Fibroblast of skin of abdomen (primary cell): Measurements from ENCODE around the gene MT1A.
A peak's percentile ranks its signal among the peaks of the same experiment; 100 is the strongest.
"Not testable (repeated sequence)": the region's sequence is repeated elsewhere in the genome, so short reads cannot be mapped to it uniquely, and the experiment has no call there.

Experiments
- DNase-seq: peaks from one replicate; pipeline ENCODE4 v3.0.0-alpha.2; 2013

MT1A gene

DNA sequence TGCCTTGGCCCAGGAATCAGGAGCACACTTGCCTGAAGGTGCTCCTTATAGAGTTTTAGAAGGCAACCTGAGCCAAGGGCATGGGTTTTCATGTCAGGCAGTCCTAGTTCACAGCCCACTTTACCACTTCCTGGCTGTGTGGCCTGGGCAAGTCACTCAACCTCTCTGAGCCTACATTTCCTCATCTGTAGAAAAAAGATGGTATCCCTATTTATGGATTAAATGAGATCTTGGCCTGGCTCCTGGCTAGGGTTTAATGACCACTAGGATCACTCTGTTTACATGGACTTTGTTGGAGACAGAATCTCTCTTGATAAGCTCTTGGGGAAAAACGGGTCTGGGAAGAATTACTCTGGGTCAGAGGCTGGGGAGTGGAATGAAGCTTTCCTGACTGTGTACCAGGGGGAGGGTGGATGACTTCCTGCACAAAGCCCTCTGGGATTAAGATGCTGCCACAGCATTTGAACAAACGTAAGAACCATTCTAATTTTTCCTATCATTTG, 27.8 kb upstream of the MT1A start:
- DNase-seq: no peak

DNA sequence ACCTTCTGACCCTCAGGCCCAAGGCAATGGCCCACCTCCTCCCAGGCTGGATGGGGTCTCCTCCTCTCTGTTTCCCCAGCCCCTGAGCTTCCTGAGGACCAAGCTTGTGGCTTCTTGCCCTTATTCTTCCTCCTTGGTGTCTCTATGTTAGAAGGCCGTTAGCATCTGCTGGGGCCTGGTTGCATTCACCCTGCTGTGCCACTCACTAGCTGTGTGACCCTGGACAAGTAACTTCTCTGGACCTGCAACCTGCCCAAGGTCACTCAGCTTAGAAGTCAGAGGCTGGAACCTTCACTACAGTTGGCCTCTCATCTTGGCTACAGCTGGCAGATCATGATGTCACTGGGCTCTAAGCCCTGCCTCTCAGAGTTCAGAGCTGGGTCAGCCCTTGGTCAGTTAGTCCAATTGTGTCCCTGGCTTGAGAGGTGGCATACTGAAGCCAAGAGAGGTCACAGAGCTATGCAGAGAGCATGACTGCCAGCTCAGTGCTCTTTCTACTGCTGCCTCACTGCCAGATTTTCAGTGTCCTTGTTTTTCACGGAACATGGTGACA, 27.1 kb upstream of the MT1A start:
- no peak for DNase-seq

DNA sequence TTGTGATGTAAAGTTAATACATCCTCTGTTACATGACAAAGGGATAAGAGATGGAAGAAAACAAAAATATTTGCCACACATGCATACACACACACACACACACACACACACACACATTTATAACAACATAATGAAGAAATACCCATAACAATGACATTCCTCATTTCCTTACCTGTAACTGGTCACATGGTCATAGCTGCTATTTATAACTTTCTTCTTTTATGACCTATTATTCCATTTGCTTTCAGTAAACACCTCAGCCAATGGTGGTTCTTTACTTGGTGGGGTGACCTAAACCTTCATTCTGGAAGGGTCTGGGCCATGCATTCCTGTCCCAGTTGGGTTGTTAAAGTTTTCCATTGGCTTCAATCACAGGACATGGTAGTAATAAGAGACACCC, 24.8 kb upstream of the MT1A start:
- no peak for DNase-seq

DNA sequence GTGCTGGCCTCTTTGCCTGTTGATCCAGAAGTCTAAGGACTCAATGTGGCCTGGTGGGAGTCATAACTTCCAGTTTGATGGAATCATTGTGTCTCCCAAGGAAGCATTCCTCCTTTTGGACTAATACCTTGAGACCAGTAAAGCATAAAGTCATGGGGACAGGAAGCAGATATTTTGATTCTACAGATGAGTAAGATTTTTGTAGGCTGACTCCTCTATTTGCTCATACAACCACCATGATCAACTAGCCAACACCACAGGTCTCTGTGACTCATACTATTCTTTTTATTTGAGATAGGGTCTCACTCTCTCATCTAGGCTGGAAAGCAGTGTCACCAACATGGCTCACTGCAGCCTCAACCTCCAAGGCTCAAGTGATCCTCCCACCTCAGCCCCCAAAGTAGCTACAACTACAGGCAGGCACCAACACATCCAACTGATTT, 23.9 kb upstream of the MT1A start:
- peak; percentile 74 for DNase-seq

DNA sequence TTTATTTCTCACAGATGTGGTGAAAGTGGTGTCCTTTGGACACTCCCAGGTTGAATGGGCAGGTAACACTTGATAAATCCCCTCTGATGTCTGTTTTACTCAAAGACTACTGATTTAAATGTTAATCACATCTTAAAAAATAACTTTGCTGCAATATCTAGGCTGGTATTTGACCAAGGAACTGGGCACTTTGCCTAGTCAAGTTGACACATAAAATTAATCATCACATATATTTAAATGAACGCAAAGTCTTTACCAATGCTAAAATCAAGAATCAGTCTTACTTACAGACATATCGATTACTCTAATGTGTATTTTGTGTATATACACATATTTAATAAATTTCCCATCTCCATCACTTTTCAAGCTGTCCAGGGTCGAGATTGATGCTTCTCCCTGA, 23.1 kb upstream of the MT1A start:
- DNase-seq: peak; percentile 46

DNA sequence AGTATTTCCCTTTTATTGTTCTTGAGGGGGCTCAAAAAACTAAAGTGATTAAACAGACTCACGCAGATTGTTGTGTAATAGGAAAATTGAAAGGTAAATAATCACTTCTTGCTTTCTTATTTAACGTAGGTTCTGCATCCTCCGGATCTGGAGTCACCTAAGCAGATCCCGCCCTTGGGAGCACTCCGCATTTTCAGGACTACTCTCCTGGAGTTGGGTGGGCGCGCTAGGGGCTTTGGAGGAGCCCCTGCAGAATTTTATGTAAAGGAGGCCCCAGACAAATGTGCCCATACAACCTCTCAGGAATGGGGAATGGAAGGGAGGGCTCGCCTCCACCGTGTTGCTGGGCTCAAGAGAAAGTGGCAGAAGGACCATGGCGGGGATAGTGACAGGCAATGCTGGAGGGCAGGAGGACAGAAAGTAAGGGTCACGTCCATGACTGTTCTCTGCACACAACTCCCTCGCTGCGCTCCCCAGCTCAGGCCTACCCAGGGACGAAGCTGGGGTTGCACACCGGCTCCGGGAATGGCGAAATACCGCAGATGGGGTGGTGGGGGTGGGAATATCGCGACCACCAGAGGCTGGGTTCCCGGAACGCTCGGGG, 21.8 kb upstream of the MT1A start:
- DNase-seq: no peak

DNA sequence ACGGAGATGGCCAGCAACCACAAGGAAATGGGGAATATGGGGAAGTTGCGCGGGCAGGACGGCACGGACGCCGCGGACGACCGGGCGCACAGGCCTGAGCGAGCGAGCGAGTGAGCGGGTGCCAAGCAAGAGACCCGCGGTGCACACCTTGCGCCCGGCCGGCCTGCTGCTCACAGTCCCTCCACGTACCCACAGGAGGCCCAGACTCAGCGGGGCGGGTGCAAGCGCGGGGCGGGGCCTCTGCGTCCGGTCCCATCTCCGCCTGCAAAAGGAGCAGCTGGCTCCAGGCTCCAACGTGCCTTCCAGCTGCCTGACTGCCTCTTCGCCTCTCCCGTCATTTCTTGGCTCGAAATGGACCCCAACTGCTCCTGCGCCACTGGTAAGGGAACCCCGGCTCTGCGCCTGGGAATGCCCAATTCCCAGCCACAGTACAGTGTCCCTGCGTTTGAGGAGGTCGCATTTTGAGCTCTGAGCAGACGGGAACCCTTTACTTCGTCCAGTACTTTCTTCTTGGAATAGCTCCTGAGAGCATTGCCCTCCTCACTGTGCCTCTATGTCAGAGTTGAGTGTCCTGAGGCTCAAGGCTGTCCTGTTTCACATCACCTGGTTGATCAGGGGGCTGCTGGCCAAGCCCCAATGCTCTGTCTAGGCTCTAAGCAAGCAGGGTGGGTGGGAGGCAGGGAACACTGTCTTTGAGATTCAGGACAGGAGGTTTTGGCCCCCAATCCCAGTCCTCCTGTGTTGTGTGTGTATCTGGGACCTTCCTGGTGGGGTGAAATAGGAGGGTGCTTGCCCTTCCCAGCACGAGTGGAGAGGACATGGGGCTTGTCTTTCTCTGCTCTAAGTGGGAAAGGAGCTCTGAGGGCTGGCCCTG, 21.0 kb upstream of the MT1A start:
- peak; percentile 58 for DNase-seq

DNA sequence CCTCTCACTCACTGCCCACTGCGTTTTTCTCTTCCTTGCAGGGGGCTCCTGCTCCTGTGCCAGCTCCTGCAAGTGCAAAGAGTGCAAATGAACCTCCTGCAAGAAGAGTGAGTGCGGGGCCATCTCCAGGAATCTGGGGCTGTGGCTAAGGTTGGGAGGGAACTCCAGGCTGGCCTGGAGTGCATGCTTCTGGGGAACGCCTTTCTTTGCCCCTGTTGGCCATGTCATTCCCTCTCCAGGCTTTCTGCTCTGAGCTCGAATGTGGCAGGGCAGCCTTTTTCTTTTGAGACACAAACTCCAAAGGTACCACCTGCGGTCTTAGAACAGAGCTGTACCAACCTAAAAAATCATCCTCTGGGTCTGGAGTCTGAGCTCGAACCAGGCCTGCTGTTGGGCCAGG, 20.3 kb upstream of the MT1A start:
- DNase-seq: no peak

DNA sequence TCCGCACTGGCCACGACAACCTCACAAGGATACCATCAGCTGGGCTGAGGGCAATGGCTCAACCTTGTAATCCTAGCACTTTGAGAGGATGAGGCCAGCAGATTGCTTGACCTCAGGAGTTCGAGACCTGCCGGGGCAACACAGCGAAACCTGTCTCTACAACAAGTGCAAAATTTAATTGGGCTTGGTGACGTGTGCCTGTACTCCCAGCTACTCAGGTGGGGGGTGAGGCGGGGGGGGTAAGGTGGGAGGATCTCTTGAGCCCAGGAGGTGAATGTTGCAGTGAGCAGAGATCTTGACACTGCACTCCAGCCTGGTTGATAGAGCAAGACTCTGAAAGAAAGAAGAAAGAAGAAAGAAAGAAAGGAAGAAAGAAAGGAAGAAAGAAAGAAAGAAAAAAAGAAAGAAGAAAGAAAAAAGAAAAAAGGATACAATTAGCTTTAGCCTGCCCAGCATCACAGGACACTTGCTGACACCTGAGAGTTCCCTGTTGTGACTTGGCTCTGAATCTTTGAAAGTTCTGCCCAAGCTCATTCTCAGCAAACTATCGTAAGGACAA, 18.0 kb upstream of the MT1A start:
- no peak for DNase-seq

DNA sequence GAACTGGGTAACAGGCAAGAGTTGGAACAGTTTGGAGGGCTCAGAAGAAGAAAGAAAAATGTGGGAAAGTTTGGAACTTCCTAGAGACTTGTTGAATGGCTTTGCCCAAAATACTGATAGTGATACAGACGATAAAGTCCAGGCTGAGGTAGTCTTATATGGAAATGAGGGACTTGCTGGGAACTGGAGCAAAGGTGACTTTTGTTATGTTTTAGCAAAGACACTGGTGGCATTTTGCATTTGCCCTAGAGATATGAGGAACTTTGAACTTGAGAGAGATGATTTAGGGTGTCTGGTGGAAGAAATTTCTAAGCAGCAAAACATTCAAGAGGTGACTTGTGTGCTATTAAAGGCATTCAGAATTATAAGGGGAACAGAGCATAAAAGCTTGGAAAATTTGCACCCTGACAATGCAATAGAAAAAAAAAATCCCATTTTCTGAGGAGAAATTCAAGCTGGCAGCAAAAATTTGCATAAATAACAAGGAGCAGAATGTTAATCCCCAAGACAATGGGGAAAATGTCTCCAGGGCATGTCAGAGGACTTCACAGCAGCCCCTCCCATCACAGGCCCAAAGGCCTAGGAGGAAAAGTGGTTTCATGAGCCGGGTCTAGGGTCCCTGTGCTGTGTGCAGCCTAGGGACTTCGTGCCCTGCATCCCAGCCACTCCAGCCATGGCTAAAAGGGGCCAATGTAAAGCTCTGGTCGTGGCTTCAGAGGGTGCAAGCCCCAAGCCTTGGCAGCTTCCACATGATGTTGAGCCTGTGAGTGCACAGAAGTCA, 16.6 kb upstream of the MT1A start:
- DNase-seq: not testable (repeated sequence)

DNA sequence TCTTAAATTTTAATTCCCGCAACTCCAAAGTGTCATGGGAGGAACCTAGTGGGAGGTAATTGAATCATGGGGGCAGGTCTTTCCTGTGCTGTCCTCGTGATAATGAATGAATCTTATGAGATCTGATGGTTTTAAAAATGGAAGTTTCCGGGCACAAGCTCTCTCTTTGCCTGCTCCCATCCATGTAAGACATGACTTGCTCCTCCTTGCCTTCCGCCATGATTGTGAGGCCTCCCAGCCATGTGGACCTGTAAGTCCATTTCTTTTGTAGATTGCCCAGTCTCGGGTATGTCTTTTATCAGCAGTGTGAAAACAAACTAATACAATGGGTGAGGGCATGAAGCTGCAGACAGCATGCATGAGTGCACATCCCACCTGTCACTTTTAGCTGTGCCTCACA, 15.3 kb upstream of the MT1A start:
- DNase-seq: not testable (repeated sequence)

DNA sequence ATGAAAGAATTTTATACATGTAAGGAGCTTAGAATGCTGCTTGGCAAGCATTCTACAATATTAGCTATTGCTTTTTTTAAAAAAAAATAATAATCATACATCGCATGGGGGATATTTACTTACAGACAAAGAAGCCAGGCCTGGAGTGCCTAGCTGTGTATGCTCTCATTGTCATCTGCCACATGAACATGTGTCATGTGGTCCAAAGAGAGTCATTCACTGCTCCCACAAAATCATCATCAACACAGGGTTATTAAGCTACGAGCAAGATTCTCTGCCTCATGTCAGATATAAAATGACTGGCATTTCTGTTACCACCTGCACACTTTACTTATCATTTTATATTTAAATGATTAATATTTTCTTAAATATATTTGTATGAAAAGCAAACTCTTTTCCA, 14.8 kb upstream of the MT1A start:
- no peak for DNase-seq

DNA sequence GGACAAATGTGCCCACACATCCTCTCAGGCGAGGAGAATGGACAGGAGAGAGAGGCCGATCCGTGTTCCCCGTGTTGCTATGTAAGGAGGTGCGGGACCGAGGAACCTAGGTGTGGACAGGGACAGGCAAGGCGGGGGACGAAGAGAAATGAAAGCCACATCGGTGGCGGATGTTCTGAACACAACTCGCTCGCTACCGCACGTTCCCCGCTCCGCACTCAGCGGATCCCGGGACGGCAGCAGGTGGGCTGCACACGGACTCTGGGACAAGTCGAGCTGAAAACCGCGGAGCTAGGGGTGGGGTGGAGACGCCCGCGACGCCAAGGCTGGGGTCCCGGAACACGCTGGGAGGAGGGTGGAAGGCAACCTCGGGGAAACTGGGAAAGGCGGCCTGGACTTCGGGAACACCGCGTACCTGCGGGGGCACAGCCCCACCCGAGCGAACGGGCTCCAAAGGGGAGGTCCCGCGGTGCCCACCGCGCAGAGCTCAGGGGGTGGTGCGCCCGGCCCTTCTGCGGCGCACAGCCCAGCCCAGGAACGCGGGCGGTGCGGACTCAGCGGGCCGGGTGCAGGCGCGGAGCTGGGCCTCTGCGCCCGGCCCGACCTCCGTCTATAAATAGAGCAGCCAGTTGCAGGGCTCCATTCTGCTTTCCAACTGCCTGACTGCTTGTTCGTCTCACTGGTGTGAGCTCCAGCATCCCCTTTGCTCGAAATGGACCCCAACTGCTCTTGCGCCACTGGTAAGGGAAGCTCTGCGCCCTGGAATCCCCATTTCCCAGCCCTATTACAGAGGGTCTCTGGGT, 13.1 kb upstream of the MT1A start, which contains the start of gene MT1E:
MT1E (plus strand) TSS at position 642 of the 803 bp plus-strand sequence; CDS start at position 713, 71 bp downstream.
- DNase-seq: peak; percentile 86

DNA sequence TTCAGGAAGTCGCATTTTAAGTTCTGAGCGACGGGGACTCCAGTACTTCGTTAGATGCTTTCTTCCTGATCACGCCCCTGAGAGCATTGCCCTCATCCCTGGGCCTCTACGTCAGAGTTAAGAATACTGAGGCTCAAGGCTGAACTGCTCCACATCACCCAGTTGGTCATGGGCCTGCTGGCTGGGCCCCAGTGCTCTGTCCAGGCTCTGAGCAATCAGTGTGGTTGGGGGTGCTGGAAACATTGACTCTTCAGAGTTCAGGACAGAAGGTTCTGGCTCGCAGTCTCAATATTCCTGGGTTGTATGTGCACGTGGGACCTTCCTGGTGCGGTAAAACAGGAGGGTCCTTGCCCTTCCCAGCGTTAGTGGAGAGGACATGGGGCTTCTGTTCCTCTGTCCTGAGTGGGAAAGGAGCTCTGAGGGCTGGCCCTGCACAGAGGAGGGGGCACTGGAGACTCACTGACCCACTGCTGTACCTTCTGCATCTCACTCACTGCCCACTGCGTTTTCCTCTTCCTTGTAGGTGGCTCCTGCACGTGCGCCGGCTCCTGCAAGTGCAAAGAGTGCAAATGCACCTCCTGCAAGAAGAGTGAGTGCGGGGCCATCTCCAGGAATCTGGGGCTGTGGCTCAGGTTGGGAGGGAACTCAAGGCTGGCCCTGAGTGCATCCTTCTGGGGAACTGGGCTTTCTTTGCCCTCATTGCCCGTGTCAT, 12.4 kb upstream of the MT1A start:
- DNase-seq: peak; percentile 64

DNA sequence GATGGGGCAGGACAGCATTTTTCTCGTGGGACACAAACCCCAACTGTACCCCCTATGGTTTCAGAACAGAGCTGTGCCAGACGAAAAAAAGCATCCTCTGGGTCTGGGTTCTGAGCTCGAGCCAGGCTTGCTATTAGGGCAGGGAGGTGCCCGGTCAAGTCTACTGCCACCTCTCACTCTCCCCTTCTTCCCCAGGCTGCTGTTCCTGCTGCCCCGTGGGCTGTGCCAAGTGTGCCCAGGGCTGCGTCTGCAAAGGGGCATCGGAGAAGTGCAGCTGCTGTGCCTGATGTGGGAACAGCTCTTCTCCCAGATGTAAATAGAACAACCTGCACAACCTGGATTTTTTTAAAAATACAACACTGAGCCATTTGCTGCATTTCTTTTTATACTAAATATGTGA, 11.8 kb upstream of the MT1A start:
- DNase-seq: no peak

DNA sequence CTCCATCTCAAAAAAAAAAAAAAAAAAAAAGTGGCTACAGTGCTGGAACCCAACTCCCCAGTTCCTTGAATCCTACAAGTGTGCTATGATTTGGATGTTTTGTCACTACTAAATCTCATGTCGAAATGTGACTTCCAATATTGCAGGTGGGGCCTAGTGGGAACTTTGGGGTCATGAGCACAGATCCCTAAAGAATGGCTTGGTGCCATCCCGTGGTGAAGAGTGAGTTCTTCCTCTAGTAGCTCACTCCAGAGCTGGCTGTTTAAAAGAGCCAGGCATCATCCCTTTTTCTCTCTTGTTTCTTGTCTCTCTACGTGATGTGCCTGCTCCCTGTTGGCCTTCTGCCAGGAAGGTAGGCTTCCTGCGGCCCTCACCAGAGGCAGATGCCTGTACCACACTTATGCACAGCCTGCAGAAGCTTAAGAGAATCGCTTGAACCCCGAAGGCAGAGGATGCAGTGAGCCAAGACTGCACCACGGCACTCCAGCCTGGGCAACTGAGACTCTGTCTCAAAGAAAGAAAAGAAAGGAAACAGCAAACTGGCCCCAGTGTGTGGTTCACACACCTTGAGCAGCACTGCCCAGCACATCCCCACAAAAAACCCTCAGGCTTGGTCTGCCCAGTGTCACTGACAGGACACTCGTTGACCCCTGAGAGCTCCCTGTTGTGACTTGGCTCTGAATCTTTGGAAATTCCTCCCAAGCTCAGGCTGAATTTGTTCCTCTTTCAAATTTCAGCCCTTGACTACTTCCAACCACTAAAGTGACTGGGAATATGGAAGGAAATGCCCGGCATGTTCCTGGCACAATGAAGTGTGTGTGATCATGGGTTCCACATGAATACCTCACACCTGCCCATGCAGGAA, 9.7 kb upstream of the MT1A start:
- DNase-seq: no peak

DNA sequence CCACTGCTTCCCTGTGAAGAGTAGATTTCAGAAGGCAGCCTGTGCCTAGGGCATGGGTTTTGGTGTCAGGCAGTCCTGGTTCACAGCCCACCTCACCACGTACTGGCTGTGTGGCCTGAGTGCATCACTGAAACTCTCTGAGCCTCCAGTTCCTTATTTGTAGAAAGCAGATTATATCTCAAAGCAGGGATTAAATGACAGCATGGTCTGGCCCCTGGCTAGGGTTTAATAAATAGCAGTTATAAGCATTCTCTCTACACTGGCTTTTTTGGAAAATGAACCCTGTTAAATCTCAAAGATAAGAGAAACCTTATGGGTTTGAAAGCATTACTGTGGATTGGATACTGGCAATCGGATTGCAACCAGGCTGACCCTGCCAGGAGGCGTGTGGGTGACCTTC, 8.9 kb upstream of the MT1A start:
- no peak for DNase-seq

DNA sequence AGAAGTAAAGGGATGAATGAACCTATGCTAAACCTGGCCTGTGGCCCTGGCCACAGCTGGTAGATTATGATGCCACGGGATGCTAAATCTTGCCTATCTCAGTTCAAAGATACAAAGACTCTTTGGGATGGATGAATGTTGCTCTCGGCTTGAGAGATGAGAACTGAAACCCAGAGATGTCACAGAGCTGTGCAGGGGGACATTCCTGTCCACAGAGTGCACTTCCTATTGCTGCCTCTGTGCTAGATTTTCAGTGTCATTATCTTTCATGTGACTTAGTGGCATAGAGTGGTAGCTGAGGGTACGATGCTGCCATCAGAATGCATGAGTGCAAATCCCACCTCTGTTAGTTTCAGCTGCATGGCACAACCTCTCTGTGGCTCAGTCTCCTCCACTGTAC, 8.3 kb upstream of the MT1A start:
- no peak for DNase-seq

DNA sequence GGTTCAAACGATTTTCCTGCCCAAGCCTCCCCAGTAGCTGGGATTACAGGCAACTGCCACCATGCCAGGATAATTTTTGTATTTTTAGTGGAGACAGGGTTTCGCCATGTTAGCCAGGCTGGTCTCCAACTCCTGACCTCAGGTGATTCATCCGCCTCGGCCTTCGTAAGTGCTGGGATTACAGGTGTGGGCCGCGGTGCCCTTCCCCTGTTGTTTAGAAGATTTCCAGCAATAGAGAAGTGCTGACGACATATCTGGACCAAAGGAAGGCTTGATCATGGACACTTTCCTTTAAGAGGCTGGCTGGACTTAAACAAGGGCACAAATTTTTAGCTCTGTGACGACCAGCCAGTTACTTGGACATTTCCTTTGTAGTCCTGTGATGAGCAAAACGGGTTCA, 7.3 kb upstream of the MT1A start:
- DNase-seq: no peak

DNA sequence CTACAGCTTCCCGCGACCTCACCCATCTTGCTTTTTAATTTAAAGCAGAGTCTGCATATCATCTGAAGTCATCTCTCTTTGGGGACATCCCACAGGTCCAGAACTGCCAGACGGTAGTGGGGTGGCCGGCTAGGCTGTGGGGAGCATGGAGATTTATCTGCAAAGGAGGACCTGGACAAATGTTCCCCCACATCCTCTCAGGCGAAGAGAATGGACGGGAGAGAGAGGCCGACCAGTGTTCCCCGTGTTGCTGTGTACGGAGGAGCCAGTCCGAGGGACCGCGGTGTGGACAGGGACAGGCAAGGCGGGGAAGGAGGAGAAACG, 6.7 kb upstream of the MT1A start:
- DNase-seq: no peak
